Breast epithelium (tissue), 4 donors: ENCODE results near the gene SRSF11. TPM values are rescaled to one million over a fixed set of nuclear protein-coding genes. Genes with fewer than 3 reads are reported as not detected.

Experiments
- DNase-seq, 2 donors: peaks; one replicate each; pipeline ENCODE4 v3.0.0-alpha.2; 2019; ENCODE audit warnings: low spot score in 2 of 2
- H3K27ac ChIP-seq, 2 donors: fragments of 200-600 bp; sonication (generic) in 1 of 2; one replicate each; pipeline ENCODE4 v1.5.1; 2016 to 2019; ENCODE audit warnings: mild to moderate bottlenecking in 1 of 2
- H3K27me3 ChIP-seq, 2 donors: fragments of 200-600 bp; sonication (generic) in 1 of 2; one replicate each; pipeline versions ENCODE4 v1.5.1 to v1.6.0; 2017 to 2019; ENCODE audit warnings: control low read depth in 1 of 2, mild to moderate bottlenecking in 1 of 2
- H3K36me3 ChIP-seq: fragments of 200-600 bp; one replicate; pipeline ENCODE4 v1.5.1; 2019
- H3K4me1 ChIP-seq, 2 donors: fragments of 200-600 bp; sonication (generic); one replicate each; pipeline ENCODE4 v1.5.1; 2016 to 2019; ENCODE audit warnings: control low read depth in 1 of 2
- H3K4me3 ChIP-seq, 3 donors: fragments of 200-600 bp; sonication (generic); 1 replicate in 2 of 3; 2 replicates in 1 of 3; pipeline ENCODE4 v1.5.1; 2016 to 2019; ENCODE audit warnings: mild to moderate bottlenecking in 3 of 3, moderate library complexity in 2 of 3
- H3K9me3 ChIP-seq, 2 donors: fragments of 200-600 bp; sonication (generic) in 1 of 2; one replicate each; pipeline ENCODE4 v1.5.1; 2016 to 2019; ENCODE audit warnings: control low read depth in 1 of 2
- POLR2A ChIP-seq: fragments of 450-650 bp; IDR thresholded peaks from one replicate; pipeline ENCODE4 v1.6.1; 2016; ENCODE audit warnings: antibody characterized with exemption, mild to moderate bottlenecking, moderate library complexity
- POLR2AphosphoS5 ChIP-seq, 3 donors: sonication (generic); formaldehyde crosslinking; IDR thresholded peaks; one replicate each; pipeline ENCODE4 v1.6.1; 2017; ENCODE audit warnings: antibody characterized with exemption in 3 of 3
- intact Hi-C: fragments of 100-400 bp; cut with DNase I; formaldehyde crosslinking; loops from one replicate; pipeline ENCODE4 v1.15.1; 2023; ENCODE audit warnings: low total_unique reads
- total RNA-seq, 3 donors: library from RNA; depleted of rRNA; stranded (reverse); fragments of >200 nt; gene quantifications; one replicate each; pipeline ENCODE4 v1.1.0, GENCODE V29; 2016
- TF ChIP-seq, protein P1 (sequence below), 3 donors: fragments of 450-650 bp; IDR thresholded peaks; one replicate each; pipeline ENCODE4 v1.5.1; 2016 to 2017; ENCODE audit warnings: antibody characterized with exemption in 3 of 3, mild to moderate bottlenecking in 3 of 3, moderate library complexity in 3 of 3

The SRSF11 gene
- total RNA-seq, 3 donors from 2014 or later = 200 to 295 (median 225) TPM

DNA sequence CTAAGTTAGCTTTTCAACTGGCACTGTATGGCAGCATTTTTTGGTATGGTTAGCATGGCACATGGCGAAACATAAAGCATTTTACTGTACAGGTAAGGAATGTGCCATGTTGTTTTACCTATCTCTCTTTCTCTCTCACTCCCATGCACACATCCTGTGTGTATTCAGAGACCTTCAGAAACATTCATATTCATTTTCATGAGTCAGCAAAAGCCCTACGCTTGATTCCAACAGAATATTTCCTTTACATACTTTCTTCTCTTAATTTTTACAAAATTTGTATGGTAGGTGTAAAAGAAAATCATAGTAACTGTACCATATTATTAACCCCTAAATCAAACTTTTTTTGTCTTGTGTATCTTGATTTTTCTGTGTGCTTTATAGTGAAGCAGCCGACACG, 10.3 kb downstream of the SRSF11 start:
- Histone ChIP-seq H3K4me3 (no peak overlapping the region), H3K27me3 (no peaks in the 10 kb centered on the region), H3K9me3 (no peaks in the 10 kb centered on the region), H3K4me1 (peaks cover 0 to 3% of the 10 kb centered on the region in 2 donors), H3K36me3 (peaks cover 7% of the 10 kb centered on the region), H3K27ac (no peak overlapping the region)
- TF ChIP-seq, protein P1, sequence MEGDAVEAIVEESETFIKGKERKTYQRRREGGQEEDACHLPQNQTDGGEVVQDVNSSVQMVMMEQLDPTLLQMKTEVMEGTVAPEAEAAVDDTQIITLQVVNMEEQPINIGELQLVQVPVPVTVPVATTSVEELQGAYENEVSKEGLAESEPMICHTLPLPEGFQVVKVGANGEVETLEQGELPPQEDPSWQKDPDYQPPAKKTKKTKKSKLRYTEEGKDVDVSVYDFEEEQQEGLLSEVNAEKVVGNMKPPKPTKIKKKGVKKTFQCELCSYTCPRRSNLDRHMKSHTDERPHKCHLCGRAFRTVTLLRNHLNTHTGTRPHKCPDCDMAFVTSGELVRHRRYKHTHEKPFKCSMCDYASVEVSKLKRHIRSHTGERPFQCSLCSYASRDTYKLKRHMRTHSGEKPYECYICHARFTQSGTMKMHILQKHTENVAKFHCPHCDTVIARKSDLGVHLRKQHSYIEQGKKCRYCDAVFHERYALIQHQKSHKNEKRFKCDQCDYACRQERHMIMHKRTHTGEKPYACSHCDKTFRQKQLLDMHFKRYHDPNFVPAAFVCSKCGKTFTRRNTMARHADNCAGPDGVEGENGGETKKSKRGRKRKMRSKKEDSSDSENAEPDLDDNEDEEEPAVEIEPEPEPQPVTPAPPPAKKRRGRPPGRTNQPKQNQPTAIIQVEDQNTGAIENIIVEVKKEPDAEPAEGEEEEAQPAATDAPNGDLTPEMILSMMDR (IDR thresholded peaks at IDR 0.05) = no peak
- TF ChIP-seq POLR2A (no peak), POLR2AphosphoS5 (IDR thresholded peaks at IDR 0.05) (no peak)
- intact Hi-C loops = no loop called here
- DNase-seq = no peak

DNA sequence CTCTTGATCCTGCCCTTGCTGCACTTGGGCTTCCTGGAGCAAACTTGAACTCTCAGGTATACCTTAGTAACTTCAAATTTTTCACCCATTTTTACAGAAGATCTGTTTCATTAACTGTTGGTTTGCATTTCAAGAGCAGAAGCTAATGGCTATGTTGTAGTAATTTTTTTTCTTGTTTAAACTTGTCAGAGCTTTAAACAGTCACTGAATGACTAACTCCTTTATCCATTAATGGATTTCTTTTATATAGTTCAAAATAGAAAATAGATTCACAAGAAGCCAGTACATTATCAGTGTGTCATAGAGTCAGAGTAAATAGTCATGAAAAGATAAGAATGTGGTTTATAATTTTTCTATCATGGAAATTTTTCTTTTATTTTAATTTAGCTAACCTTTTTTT, 13.6 kb downstream of the SRSF11 start:
- H3K4me1 ChIP-seq = no peaks in the 10 kb centered on the region
- intact Hi-C loops = no loop called here
- peaks cover 7% of the 10 kb centered on the region for H3K36me3 ChIP-seq
- H3K9me3 ChIP-seq = no peaks in the 10 kb centered on the region
- no peaks in the 10 kb centered on the region for H3K27me3 ChIP-seq
- no peak for TF ChIP-seq POLR2A
- TF ChIP-seq, protein P1 (IDR thresholded peaks at IDR 0.05) = no peak
- TF ChIP-seq POLR2AphosphoS5 (IDR thresholded peaks at IDR 0.05) = no peak
- no peak overlapping the region for H3K27ac ChIP-seq
- no peak overlapping the region for H3K4me3 ChIP-seq
- no peak for DNase-seq

DNA sequence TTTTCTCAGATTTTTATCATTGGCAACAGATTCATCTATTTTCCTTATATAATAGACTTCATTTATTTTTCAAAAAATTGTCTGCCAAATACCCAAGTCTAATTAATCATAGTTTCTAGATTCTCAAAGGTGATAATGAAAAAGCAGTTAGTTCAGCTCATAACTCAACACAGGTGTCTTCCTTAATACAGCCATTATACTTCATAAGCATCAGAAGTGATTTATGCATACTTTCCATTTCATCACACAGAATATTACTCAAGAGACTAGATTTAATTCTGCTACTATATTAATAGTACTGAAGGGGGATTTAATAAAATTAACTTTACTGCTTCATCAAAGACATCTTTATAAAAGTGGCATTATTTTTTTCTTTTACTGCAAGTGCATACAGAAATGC, 18.8 kb downstream of the SRSF11 start:
- no peak overlapping the region for H3K4me3 ChIP-seq
- H3K9me3 ChIP-seq = no peaks in the 10 kb centered on the region
- H3K4me1 ChIP-seq = no peaks in the 10 kb centered on the region
- no peaks in the 10 kb centered on the region for H3K27me3 ChIP-seq
- intact Hi-C loops = no loop called here
- no peak overlapping the region for H3K27ac ChIP-seq
- peaks cover 14% of the 10 kb centered on the region for H3K36me3 ChIP-seq
- no peak for DNase-seq
- TF ChIP-seq POLR2A (no peak), POLR2AphosphoS5 (IDR thresholded peaks at IDR 0.05) (no peak)
- TF ChIP-seq, protein P1 (IDR thresholded peaks at IDR 0.05) = no peak

DNA sequence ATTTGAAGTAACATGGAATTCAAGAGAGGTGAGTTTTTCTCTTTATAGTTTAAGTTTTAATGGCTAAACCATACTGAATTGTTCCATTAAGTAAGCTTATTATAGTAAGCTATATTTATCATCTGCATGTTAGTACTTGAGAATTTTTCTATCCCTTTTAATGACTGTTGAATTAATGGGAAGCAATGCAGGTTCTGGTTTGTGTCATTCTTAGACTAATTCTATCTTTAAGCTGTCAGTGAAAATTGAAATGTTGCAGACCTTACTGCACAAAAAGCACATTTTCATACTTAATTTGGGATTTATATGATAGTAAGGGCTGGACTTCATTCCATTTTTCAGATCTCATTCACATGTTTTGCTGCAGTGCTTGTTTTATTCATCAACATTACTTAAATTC, 25.9 kb downstream of the SRSF11 start:
- TF ChIP-seq, protein P1 (IDR thresholded peaks at IDR 0.05) = no peak
- no peak for TF ChIP-seq POLR2AphosphoS5 (IDR thresholded peaks at IDR 0.05)
- no peak for TF ChIP-seq POLR2A
- no peak overlapping the region for H3K4me3 ChIP-seq
- peaks cover 13% of the 10 kb centered on the region for H3K36me3 ChIP-seq
- no peaks in the 10 kb centered on the region for H3K27me3 ChIP-seq
- H3K27ac ChIP-seq = no peak overlapping the region
- no peak for DNase-seq
- intact Hi-C loops = no loop called here
- H3K4me1 ChIP-seq = no peaks in the 10 kb centered on the region
- H3K9me3 ChIP-seq = no peaks in the 10 kb centered on the region

DNA sequence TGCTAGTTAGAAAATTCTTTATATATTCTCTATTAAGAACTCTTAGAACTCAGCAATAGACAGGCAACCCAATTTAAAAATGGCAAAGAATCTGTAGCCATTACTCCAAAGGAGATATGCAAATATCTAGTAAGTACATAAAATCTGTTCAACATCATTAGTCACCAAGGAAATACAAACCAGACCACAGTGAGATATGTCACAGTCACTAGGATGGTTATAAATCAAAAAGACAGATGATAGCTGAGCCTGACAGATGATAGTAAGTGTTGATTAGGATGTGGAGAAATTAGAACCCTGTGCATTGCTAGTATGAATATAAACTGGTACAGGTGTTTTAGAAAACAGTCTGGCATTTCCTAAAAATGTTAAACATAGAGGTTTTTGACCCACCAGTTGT, 26.6 kb downstream of the SRSF11 start:
- Histone ChIP-seq H3K27me3 (no peaks in the 10 kb centered on the region), H3K4me1 (no peaks in the 10 kb centered on the region), H3K27ac (no peak overlapping the region), H3K9me3 (no peaks in the 10 kb centered on the region), H3K36me3 (peaks cover 13% of the 10 kb centered on the region), H3K4me3 (no peak overlapping the region)
- TF ChIP-seq POLR2A = no peak
- TF ChIP-seq POLR2AphosphoS5 (IDR thresholded peaks at IDR 0.05) = no peak
- TF ChIP-seq, protein P1 (IDR thresholded peaks at IDR 0.05) = no peak
- DNase-seq = no peak
- intact Hi-C loops = no loop called here
